Activated T-helper 2 cell treated with anti-CD3 and anti-CD28 coated beads, Interferon-gamma antibody, Interleukin-2, Interleukin-4, amounts not matched to agents 10 μg/mL and 5 μg/mL and 100 μg/mL, durations not matched to agents 14 hours and 24 hours and 36 hours (primary cell): ENCODE measurements around the gene DES. TPM values are rescaled to one million over a fixed set of nuclear protein-coding genes. Genes with fewer than 3 reads are reported as not detected.

Source experiments
- DNase-seq: peaks from one replicate; pipeline ENCODE4 v3.0.0; 2021; ENCODE audit warnings: low spot score
- H3K27ac Mint-ChIP-seq: one replicate; pipeline ENCODE4 v1.8.0; 2021; ENCODE audit warnings: mixed read lengths
- H3K27me3 Mint-ChIP-seq: one replicate; pipeline ENCODE4 v1.8.0; 2021; ENCODE audit warnings: low read depth, mixed read lengths
- H3K36me3 Mint-ChIP-seq: one replicate; pipeline ENCODE4 v1.8.0; 2021; ENCODE audit warnings: low read depth, mixed read lengths
- H3K4me1 Mint-ChIP-seq: one replicate; pipeline ENCODE4 v1.8.0; 2021; ENCODE audit warnings: low read depth, mixed read lengths
- H3K4me3 Mint-ChIP-seq: one replicate; pipeline ENCODE4 v1.8.0; 2021; ENCODE audit warnings: low read depth, mild to moderate bottlenecking, moderate library complexity, mixed read lengths
- H3K9me3 Mint-ChIP-seq: one replicate; pipeline ENCODE4 v1.8.0; 2021; ENCODE audit warnings: mixed read lengths
- intact Hi-C: fragments of 100-400 bp; cut with micrococcal nuclease; formaldehyde crosslinking; loops from one replicate; pipeline ENCODE4 v1.15.1; 2023
- total RNA-seq: library from RNA; stranded (reverse); gene quantifications from 2 replicates; pipeline ENCODE4 v1.2.3, GENCODE V29; 2022

Gene DES
- total RNA-seq, 1 donor from 2014 or later, result not detected

GRCh38 chr2:219429958-219430606 is 11.9 kb downstream of the DES start:
- H3K27me3 Mint-ChIP-seq, result peaks cover 28% of the 10 kb centered on the region
- intact Hi-C loops, result no loop called here
- H3K4me1 Mint-ChIP-seq, result no peaks in the 10 kb centered on the region
- no peaks in the 10 kb centered on the region for H3K36me3 Mint-ChIP-seq
- no peak for DNase-seq
- H3K9me3 Mint-ChIP-seq, result no peaks in the 10 kb centered on the region
- no peak overlapping the region for H3K4me3 Mint-ChIP-seq
- H3K27ac Mint-ChIP-seq, result no peak overlapping the region

- Mint-ChIP-seq H3K36me3 (no peaks in the 10 kb centered on the region), H3K27ac (no peak overlapping the region)
- intact Hi-C loops, result no loop called here
These were observed 12.7 kb downstream of the DES start for GRCh38 chr2:219430633-219431615.

GRCh38 chr2:219433666-219434467 is 15.7 kb downstream of the DES start:
- Mint-ChIP-seq H3K27ac (no peak overlapping the region), H3K36me3 (no peaks in the 10 kb centered on the region), H3K4me1 (no peaks in the 10 kb centered on the region), H3K9me3 (no peaks in the 10 kb centered on the region), H3K4me3 (no peak overlapping the region), H3K27me3 (peaks cover 29% of the 10 kb centered on the region)
- DNase-seq, result no peak
- intact Hi-C loops, result loop anchor here (2.0 kb wide), 1 partner anchor 31 kb away; no protein-coding TSS in a partner anchor

More at GRCh38 chr2:219430633-219431615, 12.7 kb downstream of the DES start:
- Mint-ChIP-seq H3K27me3 (peaks cover 36% of the 10 kb centered on the region), H3K9me3 (no peaks in the 10 kb centered on the region), H3K4me1 (no peaks in the 10 kb centered on the region), H3K4me3 (no peak overlapping the region)
- no peak for DNase-seq

- Mint-ChIP-seq H3K4me1 (no peaks in the 10 kb centered on the region), H3K9me3 (no peaks in the 10 kb centered on the region), H3K27ac (no peak overlapping the region), H3K27me3 (peaks cover 29% of the 10 kb centered on the region), H3K4me3 (no peak overlapping the region), H3K36me3 (no peaks in the 10 kb centered on the region)
- no peak for DNase-seq
- intact Hi-C loops, result loop anchor here (2.0 kb wide), 1 partner anchor 32 kb away; no protein-coding TSS in a partner anchor
These were observed 16.2 kb downstream of the DES start for GRCh38 chr2:219434468-219434717.

- no peak within 1 kb of the TSS for H3K4me3 Mint-ChIP-seq
- no peaks in the 10 kb centered on the region for H3K9me3 Mint-ChIP-seq
- H3K4me1 Mint-ChIP-seq, result no peaks in the 10 kb centered on the region
- intact Hi-C loops, result loop anchor here (2.0 kb wide), 1 partner anchor 32 kb away; no protein-coding TSS in a partner anchor
- no peak for DNase-seq
- no peak within 1 kb of the TSS for H3K27ac Mint-ChIP-seq
- peaks cover 32% of the 10 kb centered on the region for H3K27me3 Mint-ChIP-seq
- H3K36me3 Mint-ChIP-seq, result no peaks in the 10 kb centered on the region
These were observed 16.7 kb downstream of the DES start, which contains the start of gene SPEG for GRCh38 chr2:219434718-219435525. TSS of gene SPEG (plus strand) at chr2:219434843. CDS start at chr2:219434978, 135 bp downstream.

- Mint-ChIP-seq H3K9me3 (no peaks in the 10 kb centered on the region), H3K27ac (no peak overlapping the region), H3K4me3 (no peak overlapping the region), H3K27me3 (peaks cover 35% of the 10 kb centered on the region), H3K4me1 (no peaks in the 10 kb centered on the region), H3K36me3 (no peaks in the 10 kb centered on the region)
- DNase-seq, result no peak
- intact Hi-C loops, result loop anchor here (2.0 kb wide), 1 partner anchor 33 kb away; no protein-coding TSS in a partner anchor
These were observed 17.5 kb downstream of the DES start for GRCh38 chr2:219435701-219436100.

- Mint-ChIP-seq H3K4me3 (no peak overlapping the region), H3K27ac (no peak overlapping the region), H3K36me3 (no peaks in the 10 kb centered on the region), H3K27me3 (peaks cover 41% of the 10 kb centered on the region), H3K9me3 (no peaks in the 10 kb centered on the region), H3K4me1 (peaks cover 6% of the 10 kb centered on the region)
- intact Hi-C loops, result no loop called here
- DNase-seq, result no peak
These were observed 18.3 kb downstream of the DES start for GRCh38 chr2:219436491-219436890.

- Mint-ChIP-seq H3K4me3 (no peak overlapping the region), H3K9me3 (no peaks in the 10 kb centered on the region), H3K4me1 (peaks cover 7% of the 10 kb centered on the region), H3K27ac (no peak overlapping the region), H3K27me3 (peaks cover 42% of the 10 kb centered on the region), H3K36me3 (no peaks in the 10 kb centered on the region)
- DNase-seq, result no peak
- intact Hi-C loops, result no loop called here
These were observed 19.0 kb downstream of the DES start for GRCh38 chr2:219437141-219437540.

- peaks cover 44% of the 10 kb centered on the region for H3K27me3 Mint-ChIP-seq
- no peak overlapping the region for H3K27ac Mint-ChIP-seq
- H3K4me1 Mint-ChIP-seq, result peaks cover 9% of the 10 kb centered on the region
- intact Hi-C loops, result no loop called here
- H3K4me3 Mint-ChIP-seq, result no peak overlapping the region
- DNase-seq, result no peak
- H3K36me3 Mint-ChIP-seq, result no peaks in the 10 kb centered on the region
- no peaks in the 10 kb centered on the region for H3K9me3 Mint-ChIP-seq
These were observed 19.6 kb downstream of the DES start for GRCh38 chr2:219437690-219438206.

GRCh38 chr2:219438453-219438852 is 20.3 kb downstream of the DES start:
- peaks cover 45% of the 10 kb centered on the region for H3K27me3 Mint-ChIP-seq
- H3K4me3 Mint-ChIP-seq, result no peak overlapping the region
- H3K27ac Mint-ChIP-seq, result no peak overlapping the region
- intact Hi-C loops, result no loop called here
- H3K36me3 Mint-ChIP-seq, result no peaks in the 10 kb centered on the region
- H3K9me3 Mint-ChIP-seq, result no peaks in the 10 kb centered on the region
- peaks cover 11% of the 10 kb centered on the region for H3K4me1 Mint-ChIP-seq
- DNase-seq, result no peak

- Mint-ChIP-seq H3K4me3 (no peak overlapping the region), H3K27ac (no peak overlapping the region), H3K9me3 (no peaks in the 10 kb centered on the region), H3K4me1 (peaks cover 11% of the 10 kb centered on the region), H3K36me3 (no peaks in the 10 kb centered on the region), H3K27me3 (peaks cover 45% of the 10 kb centered on the region)
- no peak for DNase-seq
- intact Hi-C loops, result no loop called here
These were observed 21.3 kb downstream of the DES start for GRCh38 chr2:219439506-219439905.
